Measurements from ENCODE around the gene ZC3HAV1. TPM values are rescaled to one million over a fixed set of nuclear protein-coding genes. Genes with fewer than 3 reads are reported as not detected.

The ZC3HAV1 gene
- total and polyA plus RNA-seq, 9 of the 15 experiments (the other 6 are each of a cell fraction or from before 2014, with no cell fraction given) = 11.9 to 40.5 (median 23.9) TPM

- TF ChIP-seq, protein P1, sequence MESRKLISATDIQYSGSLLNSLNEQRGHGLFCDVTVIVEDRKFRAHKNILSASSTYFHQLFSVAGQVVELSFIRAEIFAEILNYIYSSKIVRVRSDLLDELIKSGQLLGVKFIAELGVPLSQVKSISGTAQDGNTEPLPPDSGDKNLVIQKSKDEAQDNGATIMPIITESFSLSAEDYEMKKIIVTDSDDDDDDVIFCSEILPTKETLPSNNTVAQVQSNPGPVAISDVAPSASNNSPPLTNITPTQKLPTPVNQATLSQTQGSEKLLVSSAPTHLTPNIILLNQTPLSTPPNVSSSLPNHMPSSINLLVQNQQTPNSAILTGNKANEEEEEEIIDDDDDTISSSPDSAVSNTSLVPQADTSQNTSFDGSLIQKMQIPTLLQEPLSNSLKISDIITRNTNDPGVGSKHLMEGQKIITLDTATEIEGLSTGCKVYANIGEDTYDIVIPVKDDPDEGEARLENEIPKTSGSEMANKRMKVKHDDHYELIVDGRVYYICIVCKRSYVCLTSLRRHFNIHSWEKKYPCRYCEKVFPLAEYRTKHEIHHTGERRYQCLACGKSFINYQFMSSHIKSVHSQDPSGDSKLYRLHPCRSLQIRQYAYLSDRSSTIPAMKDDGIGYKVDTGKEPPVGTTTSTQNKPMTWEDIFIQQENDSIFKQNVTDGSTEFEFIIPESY (CRISPR knock-in tag; IDR thresholded peaks at IDR 0.05) = peak; percentile 24; the same call in 1 of the 2 replicates
- TF ChIP-seq MYNN (IDR thresholded peaks at IDR 0.05) (0 out of 2 replicates have a peak, but pooled peaks have one; percentile 8), MYNN (CRISPR knock-in tag; IDR thresholded peaks at IDR 0.05) (no peak), RFX5 (IDR thresholded peaks at IDR 0.05; ENCODE audit: low read depth, low read length) (no peak), TEAD2 (tag; IDR thresholded peaks at IDR 0.05) (peak; percentile 96), BRD9 (IDR thresholded peaks at IDR 0.05; ENCODE audit: low read depth, partially characterized antibody) (no peak), TEAD1 (CRISPR knock-in tag; IDR thresholded peaks at IDR 0.05) (peak; percentile 95 to 98), SLC30A9 (CRISPR knock-in tag; IDR thresholded peaks at IDR 0.05) (no peak), NRF1 (conservative IDR thresholded peaks at IDR 0.05 in 1 of 2, IDR thresholded peaks at IDR 0.05 in 1 of 2) (0 out of 4 replicates have a peak, but pooled peaks of 1 of the 2 experiments have one; percentile 6), CEBPG (CRISPR knock-in tag; IDR thresholded peaks at IDR 0.05) (no peak), CEBPG (tag; conservative IDR thresholded peaks at IDR 0.05 in 1 of 2, IDR thresholded peaks at IDR 0.05 in 1 of 2) (peak; percentile 36 to 58; a peak in 3 of 4 replicates), CBFB (CRISPR knock-in tag; IDR thresholded peaks at IDR 0.05) (peak; percentile 52), PYGO2 (tag; IDR thresholded peaks at IDR 0.05) (no peak), RAD21 (CRISPR knock-in tag; conservative IDR thresholded peaks at IDR 0.05 in 1 of 2, IDR thresholded peaks at IDR 0.05 in 1 of 2) (peak; percentile 81 to 83), ATF6 (CRISPR knock-in tag; IDR thresholded peaks at IDR 0.05) (0 out of 2 replicates have a peak, but pooled peaks have one; percentile 54), NBN (IDR thresholded peaks at IDR 0.05; ENCODE audit: low read depth) (peak; percentile 58; the same call in 1 of the 2 replicates), TEAD4 (IDR thresholded peaks at IDR 0.05; ENCODE audit: low read length) (peak; percentile 89), TEAD4 (CRISPR knock-in tag; IDR thresholded peaks at IDR 0.05; ENCODE audit: borderline replicate concordance) (no peak), HDAC3 (IDR thresholded peaks at IDR 0.05; ENCODE audit: borderline replicate concordance, partially characterized antibody) (peak; percentile 57)
- TF ChIP-seq, protein P2, sequence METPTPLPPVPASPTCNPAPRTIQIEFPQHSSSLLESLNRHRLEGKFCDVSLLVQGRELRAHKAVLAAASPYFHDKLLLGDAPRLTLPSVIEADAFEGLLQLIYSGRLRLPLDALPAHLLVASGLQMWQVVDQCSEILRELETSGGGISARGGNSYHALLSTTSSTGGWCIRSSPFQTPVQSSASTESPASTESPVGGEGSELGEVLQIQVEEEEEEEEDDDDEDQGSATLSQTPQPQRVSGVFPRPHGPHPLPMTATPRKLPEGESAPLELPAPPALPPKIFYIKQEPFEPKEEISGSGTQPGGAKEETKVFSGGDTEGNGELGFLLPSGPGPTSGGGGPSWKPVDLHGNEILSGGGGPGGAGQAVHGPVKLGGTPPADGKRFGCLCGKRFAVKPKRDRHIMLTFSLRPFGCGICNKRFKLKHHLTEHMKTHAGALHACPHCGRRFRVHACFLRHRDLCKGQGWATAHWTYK (CRISPR knock-in tag; IDR thresholded peaks at IDR 0.05) = no peak
Observed at GRCh38 chr7:139075031-139075652, 34.4 kb downstream of the ZC3HAV1 start (continued).

All from K562 (cell line).